Stimulated activated CD4-positive, alpha-beta T cell treated with anti-CD3 and anti-CD28 coated beads, Interleukin-1b, Interleukin-23, amount 100 ng/mL, for 48 hours (primary cell): ENCODE measurements around the gene WSB2.

Source experiments
- DNase-seq: peaks from one replicate; pipeline ENCODE4 v3.0.0-alpha.2; 2020

WSB2 gene

GRCh38 chr12:118061873-118062843, 1.2 kb upstream of the WSB2 start:
- no peak for DNase-seq

- DNase-seq, result peak; percentile 22
Measured at GRCh38 chr12:118060301-118061010, 523 bp downstream of the WSB2 start.

DNA sequence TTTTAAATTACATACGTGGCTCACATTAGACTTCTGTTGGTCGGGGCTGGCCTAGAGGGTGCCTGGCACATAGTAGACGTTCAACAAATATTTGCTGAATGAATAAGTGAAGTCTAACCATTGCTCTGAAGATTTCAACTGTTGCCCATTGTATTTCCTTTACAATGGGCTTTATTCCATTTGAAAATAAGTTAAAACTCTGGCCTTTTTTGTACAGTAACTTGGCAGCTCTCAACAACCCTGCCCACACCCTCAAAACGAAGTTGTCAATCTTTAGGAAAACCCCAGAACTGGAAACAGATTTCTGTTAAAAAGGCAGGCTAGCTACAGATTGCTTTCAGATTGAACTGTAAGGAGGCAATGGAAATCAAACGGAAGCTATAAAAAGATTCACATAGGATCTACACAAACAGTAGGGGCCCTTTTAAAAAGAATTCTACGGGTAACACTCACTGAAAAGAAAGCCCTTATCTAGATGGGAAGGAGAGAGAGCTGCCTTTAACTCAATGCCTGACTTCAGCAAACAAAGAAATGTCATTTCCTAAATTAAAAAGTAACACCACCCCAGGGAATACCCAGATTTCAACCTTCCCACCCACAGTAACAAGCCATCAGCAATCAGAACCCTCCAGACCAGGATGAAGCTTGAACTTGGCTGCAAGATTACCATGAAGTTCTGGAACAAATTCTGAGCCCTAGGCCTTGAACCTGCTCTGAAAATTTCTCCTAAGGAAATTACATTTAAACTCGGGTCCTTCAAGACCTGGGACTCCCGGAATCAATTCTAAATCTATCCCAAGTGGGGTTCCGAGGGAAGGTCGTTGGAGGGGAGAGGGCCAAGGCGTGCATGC, 1.4 kb downstream of the WSB2 start:
- DNase-seq, result no peak

GRCh38 chr12:118058881-118059280, 2.1 kb downstream of the WSB2 start:
- no peak for DNase-seq

DNA sequence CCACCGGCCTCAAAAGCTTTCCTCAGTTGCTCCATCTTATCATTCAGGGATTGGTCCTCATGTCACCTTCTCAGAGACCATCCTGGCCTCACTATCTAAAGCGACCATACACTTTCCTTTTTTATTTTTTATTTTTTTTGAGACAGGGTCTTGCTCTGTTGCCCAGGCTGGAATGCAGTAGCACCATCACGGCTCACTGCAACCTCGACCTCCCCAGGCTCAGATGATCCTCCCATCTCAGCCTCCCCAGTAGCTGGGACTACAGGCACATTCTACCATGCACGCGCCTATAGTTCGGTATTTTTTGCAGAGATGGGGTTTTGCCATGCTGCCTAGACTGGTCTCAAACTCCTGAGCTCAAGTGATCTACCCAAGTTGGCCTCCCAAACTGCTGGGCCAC, 2.8 kb downstream of the WSB2 start:
- no peak for DNase-seq

- no peak for DNase-seq
Measured at GRCh38 chr12:118055865-118056773, 4.9 kb downstream of the WSB2 start.

GRCh38 chr12:118055144-118055557, 5.8 kb downstream of the WSB2 start:
- peak; percentile 81 for DNase-seq

DNA sequence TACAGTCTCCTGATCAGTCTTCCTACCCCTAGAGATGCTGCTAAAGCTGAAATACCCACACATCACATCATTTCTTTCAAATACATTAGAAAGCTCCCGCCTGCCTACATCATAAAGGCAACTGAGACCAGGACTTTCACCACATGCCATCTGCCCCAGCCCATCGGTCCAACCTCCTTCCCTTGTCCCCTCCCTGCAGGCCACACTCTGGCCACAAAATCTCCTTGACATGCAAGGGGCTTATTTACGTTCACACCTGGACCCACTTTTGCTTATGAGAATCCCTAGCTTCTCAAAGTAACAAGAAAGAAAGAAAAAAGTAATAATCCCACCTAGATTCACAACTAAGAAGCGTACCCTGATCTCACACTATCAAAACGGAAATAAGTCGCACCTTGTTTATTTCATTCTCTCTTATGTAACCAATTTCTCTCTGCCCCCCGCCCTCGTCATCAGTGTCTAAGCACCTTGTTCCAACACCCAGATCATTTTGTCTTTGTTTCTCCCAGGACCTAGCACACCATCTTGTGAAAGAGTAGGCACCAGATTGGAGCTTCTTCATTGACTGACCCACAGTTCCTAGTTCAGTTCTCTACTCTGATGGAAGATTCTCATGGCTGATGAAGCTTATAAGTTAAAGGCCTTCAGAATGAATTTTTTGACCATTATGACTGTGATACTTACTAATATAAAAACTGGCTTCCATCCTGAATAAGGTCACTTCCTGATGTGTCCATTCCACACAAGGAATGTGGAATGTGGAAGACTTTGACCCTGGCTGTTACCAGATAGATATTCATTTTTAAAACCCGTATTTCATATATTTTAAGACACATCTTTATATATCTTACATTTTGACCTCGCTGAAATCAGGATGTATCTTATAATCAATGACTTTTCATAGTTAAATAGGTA, 7.7 kb downstream of the WSB2 start:
- no peak for DNase-seq

DNA sequence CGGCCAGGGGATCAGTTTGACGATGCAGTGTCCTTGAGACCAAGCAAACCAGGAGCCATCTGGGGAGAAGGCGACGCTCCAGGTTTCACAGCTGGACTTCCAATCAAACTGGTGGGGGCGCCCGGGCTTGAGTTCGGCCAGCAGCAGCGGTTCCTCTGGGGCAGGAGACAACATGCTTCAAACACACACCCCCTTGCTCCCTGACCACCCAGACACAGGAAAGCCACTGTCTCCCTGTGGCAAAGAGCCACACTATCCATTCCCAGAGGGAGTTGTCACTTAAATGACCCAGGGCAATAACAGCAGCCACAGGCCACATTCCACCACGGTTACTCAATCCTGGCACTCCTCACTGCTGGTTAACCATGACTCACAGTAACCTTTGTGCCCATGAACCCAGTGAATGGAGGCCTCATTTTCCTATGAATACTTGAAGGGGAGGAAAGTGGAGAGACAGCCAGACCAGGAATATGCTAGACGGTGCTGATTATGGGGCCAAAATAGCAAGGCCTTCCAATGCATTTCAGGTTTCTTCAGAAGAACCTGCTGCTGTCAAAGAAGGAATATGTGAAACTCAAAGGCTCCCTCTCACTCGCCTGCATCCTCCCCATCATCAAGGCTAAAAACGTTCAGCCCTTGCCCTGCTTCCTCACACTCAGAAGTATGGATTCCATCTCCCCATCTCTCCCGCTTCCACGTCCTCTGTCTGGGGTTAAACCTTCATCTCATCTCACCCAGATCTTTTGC, 8.5 kb downstream of the WSB2 start:
- peak; percentile 63 for DNase-seq

GRCh38 chr12:118050972-118051910, 9.7 kb downstream of the WSB2 start:
- DNase-seq, result peak; percentile 44

GRCh38 chr12:118046430-118046829, 14.5 kb downstream of the WSB2 start:
- no peak for DNase-seq

DNA sequence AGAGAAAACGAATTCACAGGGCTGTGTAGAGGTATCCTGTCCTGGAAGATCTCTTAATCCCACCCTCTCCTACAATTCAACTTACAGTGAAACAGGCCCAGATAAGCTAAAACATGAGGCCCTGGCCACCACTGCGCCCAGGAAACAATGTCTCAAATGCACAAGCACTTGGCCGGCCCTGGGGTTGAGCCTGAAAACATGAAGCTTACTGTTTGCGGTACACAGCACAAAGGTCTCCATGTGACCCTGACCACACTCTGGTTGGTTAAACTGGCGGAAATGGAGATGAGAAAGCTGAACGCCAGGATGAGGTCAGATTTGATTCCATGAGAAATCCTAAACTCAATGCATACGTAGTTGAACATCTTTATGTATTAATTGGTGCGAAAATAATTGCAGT, 16.4 kb downstream of the WSB2 start:
- no peak for DNase-seq

- peak; percentile 37 for DNase-seq
Measured at GRCh38 chr12:118044075-118044474, 16.9 kb downstream of the WSB2 start.

DNA sequence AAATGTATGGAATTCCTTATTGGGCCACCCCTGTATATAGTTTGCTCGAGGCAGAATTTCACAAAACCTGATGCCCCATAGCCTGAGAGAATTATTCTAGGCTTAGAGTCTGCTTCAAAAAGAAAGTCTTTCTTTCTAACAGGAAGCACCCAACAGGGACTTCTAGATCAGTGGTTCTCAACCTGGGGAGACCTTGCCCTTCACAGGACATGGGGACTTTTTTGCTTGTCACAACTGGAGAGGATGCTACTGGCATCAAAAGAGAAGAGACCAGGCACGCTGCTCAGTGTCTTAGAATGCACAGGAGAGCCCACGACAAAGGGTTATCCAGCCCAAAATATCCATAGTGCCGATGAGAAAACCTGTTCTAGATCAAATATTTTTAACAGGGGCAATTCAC, 18.9 kb downstream of the WSB2 start:
- DNase-seq, result no peak

- no peak for DNase-seq
Measured at GRCh38 chr12:118038137-118038536, 22.8 kb downstream of the WSB2 start.

- no peak for DNase-seq
Measured at GRCh38 chr12:118036672-118037411, 24.1 kb downstream of the WSB2 start.

GRCh38 chr12:118035190-118036041, 25.6 kb downstream of the WSB2 start:
- peak; percentile 45 for DNase-seq
